Ovary (tissue), 3 donors: ENCODE measurements around the gene NFKBIE.
"Not testable (repeated sequence)": the region's sequence is repeated elsewhere in the genome, so short reads cannot be mapped to it uniquely, and the experiment has no call there.

Experiments
- EP300 ChIP-seq: sonication (generic); formaldehyde crosslinking; IDR thresholded peaks from one replicate; pipeline ENCODE4 v1.6.1; 2017; ENCODE audit warnings: antibody characterized with exemption
- POLR2A ChIP-seq: fragments of 450-650 bp; IDR thresholded peaks from one replicate; pipeline ENCODE4 v1.6.1; 2017; ENCODE audit warnings: antibody characterized with exemption, mild to moderate bottlenecking, moderate library complexity
- TF ChIP-seq, protein P1 (sequence below), 3 donors: fragments of 450-650 bp in 2 of 3; fragments of 200-600 bp in 1 of 3; IDR thresholded peaks; one replicate each; pipeline versions ENCODE4 v1.5.1 to v1.8.0; 2016 to 2022; ENCODE audit warnings: antibody characterized with exemption in 3 of 3, mild to moderate bottlenecking in 1 of 3
- donor health status: DM: no; HTN: no; CAD: no.

DNA sequence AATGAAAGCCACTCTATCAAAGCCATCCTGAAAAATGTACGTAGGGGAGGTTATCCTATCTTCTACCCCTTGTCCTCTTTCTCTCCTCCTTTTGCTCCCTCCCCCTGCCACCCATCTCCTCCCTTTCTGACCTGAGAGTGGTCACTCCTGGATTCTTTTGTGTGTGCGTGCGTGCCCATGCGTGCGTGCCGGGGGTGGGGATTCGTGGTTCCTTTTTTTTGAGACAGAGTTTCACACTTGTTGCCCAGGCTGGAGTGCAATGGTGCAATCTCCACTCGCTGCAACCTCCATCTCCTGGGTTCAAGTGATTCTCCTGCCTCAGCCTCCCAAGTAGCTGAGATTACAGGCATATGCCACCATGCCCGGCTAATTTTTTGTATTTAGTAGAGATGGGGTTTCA, 33.9 kb downstream of the NFKBIE start:
- TF ChIP-seq, protein P1, sequence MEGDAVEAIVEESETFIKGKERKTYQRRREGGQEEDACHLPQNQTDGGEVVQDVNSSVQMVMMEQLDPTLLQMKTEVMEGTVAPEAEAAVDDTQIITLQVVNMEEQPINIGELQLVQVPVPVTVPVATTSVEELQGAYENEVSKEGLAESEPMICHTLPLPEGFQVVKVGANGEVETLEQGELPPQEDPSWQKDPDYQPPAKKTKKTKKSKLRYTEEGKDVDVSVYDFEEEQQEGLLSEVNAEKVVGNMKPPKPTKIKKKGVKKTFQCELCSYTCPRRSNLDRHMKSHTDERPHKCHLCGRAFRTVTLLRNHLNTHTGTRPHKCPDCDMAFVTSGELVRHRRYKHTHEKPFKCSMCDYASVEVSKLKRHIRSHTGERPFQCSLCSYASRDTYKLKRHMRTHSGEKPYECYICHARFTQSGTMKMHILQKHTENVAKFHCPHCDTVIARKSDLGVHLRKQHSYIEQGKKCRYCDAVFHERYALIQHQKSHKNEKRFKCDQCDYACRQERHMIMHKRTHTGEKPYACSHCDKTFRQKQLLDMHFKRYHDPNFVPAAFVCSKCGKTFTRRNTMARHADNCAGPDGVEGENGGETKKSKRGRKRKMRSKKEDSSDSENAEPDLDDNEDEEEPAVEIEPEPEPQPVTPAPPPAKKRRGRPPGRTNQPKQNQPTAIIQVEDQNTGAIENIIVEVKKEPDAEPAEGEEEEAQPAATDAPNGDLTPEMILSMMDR (IDR thresholded peaks at IDR 0.05) = not testable (repeated sequence)
- not testable (repeated sequence) for TF ChIP-seq EP300, POLR2A
